Caco-2 (cell line): ENCODE data around the gene ZNF469. TPM values are rescaled to one million over a fixed set of nuclear protein-coding genes. Genes with fewer than 3 reads are reported as not detected.

ENCODE experiments used
- BruUV-seq: library from RNA; stranded (reverse); fragments of 400-500 nt; replicated peaks from 2 replicates; lab custom pipeline; 2021; lab: Mats Ljungman, UMichigan
- CTCF ChIA-PET: fragments of 300-600 bp; sonication (Branson Sonifier 250); formaldehyde crosslinking; loops from one replicate; lab custom pipeline; 2022; ENCODE audit warnings: antibody characterized with exemption; lab: Charles Lee
- POLR2A ChIA-PET: fragments of 300-600 bp; sonication (Branson Sonifier 250); formaldehyde crosslinking; loops from one replicate; lab custom pipeline; 2022; ENCODE audit warnings: antibody characterized with exemption; lab: Charles Lee
- DNase-seq, 2 experiments: peaks; one replicate each; pipeline versions ENCODE4 v3.0.0 to v3.0.0-alpha.2; 2020 to 2022
- H3K27me3 ChIP-seq: replicated peaks from 2 replicates; pipeline ENCODE4 v1.6.0; 2011; ENCODE audit warnings: low read length; ENCODE audit not compliant: control insufficient read depth, insufficient read depth
- H3K36me3 ChIP-seq: 2 replicates; pipeline ENCODE4 v1.5.1; 2011; ENCODE audit warnings: low read length; ENCODE audit not compliant: control insufficient read depth, insufficient read depth
- H3K4me1 ChIP-seq: fragments of 250-450 bp; sonication (Bioruptor Pico); 2 replicates; pipeline ENCODE4 v1.5.1; 2020; ENCODE audit warnings: mild to moderate bottlenecking
- H3K4me3 ChIP-seq: 2 replicates; pipeline ENCODE4 v1.5.1; 2011; ENCODE audit warnings: low read depth, mild to moderate bottlenecking, control low read depth, low read length
- H3K9me3 ChIP-seq: fragments of 250-450 bp; sonication (Bioruptor Pico); 2 replicates; pipeline ENCODE4 v1.5.1; 2020; ENCODE audit warnings: mild to moderate bottlenecking, moderate library complexity
- H3K27ac Mint-ChIP-seq: one replicate; pipeline ENCODE4 v1.8.0; 2022; ENCODE audit warnings: mixed read lengths; ENCODE audit not compliant: unreplicated experiment
- H3K27me3 Mint-ChIP-seq: one replicate; pipeline ENCODE4 v1.8.0; 2022; ENCODE audit warnings: mixed read lengths; ENCODE audit not compliant: insufficient read depth, unreplicated experiment
- H3K36me3 Mint-ChIP-seq: one replicate; pipeline ENCODE4 v1.8.0; 2022; ENCODE audit warnings: mild to moderate bottlenecking, mixed read lengths; ENCODE audit not compliant: insufficient read depth, unreplicated experiment
- H3K4me1 Mint-ChIP-seq: one replicate; pipeline ENCODE4 v1.8.0; 2022; ENCODE audit warnings: low read depth, mixed read lengths; ENCODE audit not compliant: unreplicated experiment
- H3K4me3 Mint-ChIP-seq: one replicate; pipeline ENCODE4 v1.8.0; 2022; ENCODE audit warnings: mild to moderate bottlenecking, moderate library complexity, mixed read lengths; ENCODE audit not compliant: unreplicated experiment
- H3K9me3 Mint-ChIP-seq: one replicate; pipeline ENCODE4 v1.8.0; 2022; ENCODE audit warnings: mixed read lengths; ENCODE audit not compliant: unreplicated experiment
- CTCF ChIP-seq, 2 experiments: fragments of 200-600 bp in 1 of 2; IDR thresholded peaks; 1 replicate in 1 of 2; 2 replicates in 1 of 2; pipeline versions ENCODE4 v1.5.1 to v1.8.0; 2011 to 2022; ENCODE audit warnings: antibody characterized with exemption in 1 of 2, control low read depth in 1 of 2, inconsistent platforms in 1 of 2, low read depth in 1 of 2, low read length in 1 of 2, mild to moderate bottlenecking in 1 of 2, moderate library complexity in 1 of 2; ENCODE audit not compliant: insufficient read depth in 1 of 2, severe bottlenecking in 1 of 2, unreplicated experiment in 1 of 2
- intact Hi-C: fragments of 100-400 bp; cut with micrococcal nuclease; formaldehyde crosslinking; loops from one replicate; pipeline ENCODE4 v1.10.0; 2022; ENCODE audit not compliant: unreplicated experiment
- total RNA-seq: library from RNA; stranded (reverse); gene quantifications from 2 replicates; pipeline ENCODE4 v1.2.3, GENCODE V29; 2022

Gene ZNF469
- total RNA-seq, 1 experiment from 2014 or later: 0.07 TPM

GRCh38 chr16:88345721-88346560 lies 36.8 kb upstream of the ZNF469 start:
- H3K4me1 Mint-ChIP-seq: no peaks in the 10 kb centered on the region

GRCh38 chr16:88346680-88347505 lies 35.9 kb upstream of the ZNF469 start:
- ChIA-PET POLR2A (no interaction called here), CTCF (no interaction called here)
- H3K27me3 ChIP-seq: no peaks in the 10 kb centered on the region
- Mint-ChIP-seq H3K27me3 (no peaks in the 10 kb centered on the region), H3K9me3 (peaks cover 21% of the 10 kb centered on the region), H3K36me3 (no peaks in the 10 kb centered on the region), H3K4me1 (no peaks in the 10 kb centered on the region), H3K4me3 (no peak overlapping the region), H3K27ac (no peak overlapping the region)
- TF ChIP-seq CTCF (IDR thresholded peaks at IDR 0.05; ENCODE audit: insufficient read depth in 1 of 2, low read depth in 1 of 2, low read length in 1 of 2, severe bottlenecking in 1 of 2, unreplicated experiment in 1 of 2): no peak
- no peak for DNase-seq
- H3K4me1 ChIP-seq: no peaks in the 10 kb centered on the region
- H3K9me3 ChIP-seq: peaks cover 9% of the 10 kb centered on the region
- no peak overlapping the region for H3K4me3 ChIP-seq
- intact Hi-C loops: no loop called here
- no TSS peak for BruUV-seq
- H3K36me3 ChIP-seq: no peaks in the 10 kb centered on the region

More at GRCh38 chr16:88345721-88346560, 36.8 kb upstream of the ZNF469 start:
- DNase-seq: no peak
- no peaks in the 10 kb centered on the region for H3K36me3 ChIP-seq
- H3K9me3 ChIP-seq: peaks cover 9% of the 10 kb centered on the region
- H3K27me3 ChIP-seq: no peaks in the 10 kb centered on the region
- Mint-ChIP-seq H3K4me3 (no peak overlapping the region), H3K27me3 (no peaks in the 10 kb centered on the region), H3K9me3 (peaks cover 21% of the 10 kb centered on the region), H3K27ac (no peak overlapping the region), H3K36me3 (no peaks in the 10 kb centered on the region)
- H3K4me3 ChIP-seq: no peak overlapping the region
- no peak for TF ChIP-seq CTCF (IDR thresholded peaks at IDR 0.05; ENCODE audit: insufficient read depth in 1 of 2, low read depth in 1 of 2, low read length in 1 of 2, severe bottlenecking in 1 of 2, unreplicated experiment in 1 of 2)
- no TSS peak for BruUV-seq
- intact Hi-C loops: no loop called here
- ChIA-PET CTCF (no interaction called here), POLR2A (no interaction called here)
- no peaks in the 10 kb centered on the region for H3K4me1 ChIP-seq

- H3K9me3 Mint-ChIP-seq: peaks cover 21% of the 10 kb centered on the region
- BruUV-seq: no TSS peak
- no peaks in the 10 kb centered on the region for H3K36me3 Mint-ChIP-seq
- TF ChIP-seq CTCF (IDR thresholded peaks at IDR 0.05; ENCODE audit: insufficient read depth in 1 of 2, low read depth in 1 of 2, low read length in 1 of 2, severe bottlenecking in 1 of 2, unreplicated experiment in 1 of 2): no peak
- no peak overlapping the region for H3K4me3 Mint-ChIP-seq
- Histone ChIP-seq H3K4me1 (no peaks in the 10 kb centered on the region), H3K36me3 (no peaks in the 10 kb centered on the region), H3K4me3 (no peak overlapping the region), H3K9me3 (peaks cover 9% of the 10 kb centered on the region), H3K27me3 (no peaks in the 10 kb centered on the region)
- no peak for DNase-seq
- ChIA-PET CTCF (no interaction called here), POLR2A (no interaction called here)
- no peaks in the 10 kb centered on the region for H3K4me1 Mint-ChIP-seq
- intact Hi-C loops: no loop called here
- no peak overlapping the region for H3K27ac Mint-ChIP-seq
- H3K27me3 Mint-ChIP-seq: no peaks in the 10 kb centered on the region
These were observed 34.9 kb upstream of the ZNF469 start for GRCh38 chr16:88347656-88348376.
